Lung (tissue), 5 donors: ENCODE results near the gene TMEM238L. TPM values are rescaled to one million over a fixed set of nuclear protein-coding genes. Genes with fewer than 3 reads are reported as not detected.

Experiments
- polyA plus RNA-seq, 2 donors: library from polyadenylated mRNA; stranded (reverse); fragments of 200-250 nt; gene quantifications; one replicate each; pipeline ENCODE4 v1.2.1, GENCODE V29; 2013
- small RNA-seq: library from RNA; depleted of rRNA; stranded (forward); fragments of <200 nt; gene quantifications from one replicate; pipeline ENCODE3, GENCODE V24; 2014; ENCODE audit warnings: low replicate concordance
- total RNA-seq, 2 donors: library from RNA; depleted of rRNA in 1 of 2; stranded (reverse); fragments of >200 nt in 1 of 2; gene quantifications; one replicate each; pipeline ENCODE4 v1.2.1, GENCODE V29; 2014 to 2021
- donor health status: Bipolar disorder and iron deficiency.
- donor health status: healthy.
- donor health status: DM: yes; HTN: yes; CAD: no.

TMEM238L gene
- total and polyA plus RNA-seq, 4 donors = 0.05 TPM; not detected in 3

Small RNA genes lying within 50 kb of the gene (small RNA-seq; reads per million reads assigned to genes)
- not detected for gene AC015908.2
- gene TMEM238L = not detected

Other genes with a start within 250 kb of the TMEM238L start
- gene MYH3, start 146.8 kb downstream of the TMEM238L start, total RNA-seq = 1 to 10 TPM; 1.0 to 1.7 TPM
- gene MYH3, start 146.8 kb downstream of the TMEM238L start, polyA plus RNA-seq = 1 to 10 TPM; 1.7 to 2.8 TPM
- 10 to 100 TPM; 29.6 to 30.5 TPM for gene SCO1, start 106.6 kb downstream of the TMEM238L start, total RNA-seq
- 10 to 100 TPM in 1 of 2 donors, 1 to 10 TPM in 1; 5.9 to 21.4 TPM for gene SCO1, start 106.6 kb downstream of the TMEM238L start, polyA plus RNA-seq
- 10 to 100 TPM in 1 of 2 donors, 1 to 10 TPM in 1; 5.5 to 13.9 TPM for gene ADPRM, start 106.5 kb downstream of the TMEM238L start, total RNA-seq
- gene ADPRM, start 106.5 kb downstream of the TMEM238L start, polyA plus RNA-seq = 10 to 100 TPM in 1 of 2 donors, 1 to 10 TPM in 1; 5.0 to 10.4 TPM
- gene TMEM220, start 74.1 kb downstream of the TMEM238L start, total RNA-seq = 10 to 100 TPM in 1 of 2 donors, 1 to 10 TPM in 1; 2.8 to 13.8 TPM
- gene TMEM220, start 74.1 kb downstream of the TMEM238L start, polyA plus RNA-seq = 10 to 100 TPM in 1 of 2 donors, 1 to 10 TPM in 1; 3.7 to 10.5 TPM
- gene PIRT, start 34.0 kb upstream of the TMEM238L start, total RNA-seq = under 1 TPM in 1 of 2 donors, not detected in 1; 0.26 TPM
- not detected for gene PIRT, start 34.0 kb upstream of the TMEM238L start, polyA plus RNA-seq